Osteocyte (in vitro differentiated cells): Measurements from ENCODE around the gene LRBA. TPM values are rescaled to one million over a fixed set of nuclear protein-coding genes. Genes with fewer than 3 reads are reported as not detected.

Experiments
- DNase-seq: peaks from one replicate; pipeline ENCODE4 v3.0.0; 2021; ENCODE audit warnings: mixed read lengths; ENCODE audit not compliant: unreplicated experiment; ENCODE audit errors: extremely low spot score
- H3K27ac Mint-ChIP-seq: one replicate; pipeline ENCODE4 v1.8.0; 2021; ENCODE audit warnings: mild to moderate bottlenecking, mixed read lengths; ENCODE audit not compliant: unreplicated experiment
- H3K27me3 Mint-ChIP-seq: one replicate; pipeline ENCODE4 v1.8.0; 2021; ENCODE audit warnings: mixed read lengths; ENCODE audit not compliant: unreplicated experiment
- H3K36me3 Mint-ChIP-seq: one replicate; pipeline ENCODE4 v1.8.0; 2021; ENCODE audit warnings: mixed read lengths; ENCODE audit not compliant: unreplicated experiment
- H3K4me1 Mint-ChIP-seq: one replicate; pipeline ENCODE4 v1.8.0; 2021; ENCODE audit warnings: mixed read lengths; ENCODE audit not compliant: unreplicated experiment
- H3K4me3 Mint-ChIP-seq: one replicate; pipeline ENCODE4 v1.8.0; 2021; ENCODE audit warnings: mild to moderate bottlenecking, moderate library complexity, mixed read lengths; ENCODE audit not compliant: unreplicated experiment
- H3K9me3 Mint-ChIP-seq: one replicate; pipeline ENCODE4 v1.8.0; 2021; ENCODE audit warnings: mixed read lengths; ENCODE audit not compliant: unreplicated experiment
- CTCF ChIP-seq: fragments of 200-600 bp; sonication (generic); IDR thresholded peaks from 2 replicates; pipeline ENCODE4 v1.5.0; 2021; ENCODE audit warnings: antibody characterized with exemption, mild to moderate bottlenecking, moderate library complexity
- total RNA-seq: library from RNA; stranded (reverse); gene quantifications from 2 replicates; pipeline ENCODE4 v1.2.1, GENCODE V29; 2021

The LRBA gene
- total RNA-seq, 1 donor from 2014 or later: 40.8 TPM

GRCh38 chr4:150699599-150699998 lies 315.5 kb downstream of the LRBA start:
- DNase-seq: no peak
- H3K9me3 Mint-ChIP-seq: no peaks in the 10 kb centered on the region
- H3K27me3 Mint-ChIP-seq: no peaks in the 10 kb centered on the region
- no peak for TF ChIP-seq CTCF
- H3K27ac Mint-ChIP-seq: no peak overlapping the region
- H3K4me1 Mint-ChIP-seq: no peaks in the 10 kb centered on the region
- no peak overlapping the region for H3K4me3 Mint-ChIP-seq
- H3K36me3 Mint-ChIP-seq: peaks cover 6% of the 10 kb centered on the region

- no peak for DNase-seq
- H3K36me3 Mint-ChIP-seq: peaks cover 10% of the 10 kb centered on the region
- no peak overlapping the region for H3K27ac Mint-ChIP-seq
- peaks cover 3% of the 10 kb centered on the region for H3K4me1 Mint-ChIP-seq
- H3K4me3 Mint-ChIP-seq: no peak overlapping the region
- H3K9me3 Mint-ChIP-seq: peaks cover 3% of the 10 kb centered on the region
- no peaks in the 10 kb centered on the region for H3K27me3 Mint-ChIP-seq
- TF ChIP-seq CTCF: no peak
Measured at GRCh38 chr4:150695162-150695561, 319.9 kb downstream of the LRBA start.

GRCh38 chr4:150694438-150694837 lies 320.6 kb downstream of the LRBA start:
- H3K4me3 Mint-ChIP-seq: no peak overlapping the region
- no peaks in the 10 kb centered on the region for H3K27me3 Mint-ChIP-seq
- no peak for DNase-seq
- no peak overlapping the region for H3K27ac Mint-ChIP-seq
- peaks cover 10% of the 10 kb centered on the region for H3K36me3 Mint-ChIP-seq
- TF ChIP-seq CTCF: no peak
- peaks cover 3% of the 10 kb centered on the region for H3K4me1 Mint-ChIP-seq
- H3K9me3 Mint-ChIP-seq: peaks cover 3% of the 10 kb centered on the region

GRCh38 chr4:150683775-150684350 lies 331.2 kb downstream of the LRBA start:
- H3K27me3 Mint-ChIP-seq: no peaks in the 10 kb centered on the region
- no peak for DNase-seq
- peaks cover 10% of the 10 kb centered on the region for H3K9me3 Mint-ChIP-seq
- peaks cover 8% of the 10 kb centered on the region for H3K36me3 Mint-ChIP-seq
- no peak for TF ChIP-seq CTCF
- H3K4me1 Mint-ChIP-seq: peaks cover 18% of the 10 kb centered on the region
- H3K4me3 Mint-ChIP-seq: no peak overlapping the region
- H3K27ac Mint-ChIP-seq: no peak overlapping the region

- Mint-ChIP-seq H3K27me3 (no peaks in the 10 kb centered on the region), H3K27ac (no peak overlapping the region), H3K4me1 (peaks cover 18% of the 10 kb centered on the region), H3K4me3 (no peak overlapping the region), H3K9me3 (no peaks in the 10 kb centered on the region), H3K36me3 (peaks cover 2% of the 10 kb centered on the region)
- no peak for DNase-seq
- no peak for TF ChIP-seq CTCF
Measured at GRCh38 chr4:150682126-150682525, 333.0 kb downstream of the LRBA start.
